ENCODE results near the gene ITIH1. TPM values are rescaled to one million over a fixed set of nuclear protein-coding genes. Genes with fewer than 3 reads are reported as not detected.
"Not testable (repeated sequence)": the region's sequence is repeated elsewhere in the genome, so short reads cannot be mapped to it uniquely, and the experiment has no call there.

Gene ITIH1, protein sequence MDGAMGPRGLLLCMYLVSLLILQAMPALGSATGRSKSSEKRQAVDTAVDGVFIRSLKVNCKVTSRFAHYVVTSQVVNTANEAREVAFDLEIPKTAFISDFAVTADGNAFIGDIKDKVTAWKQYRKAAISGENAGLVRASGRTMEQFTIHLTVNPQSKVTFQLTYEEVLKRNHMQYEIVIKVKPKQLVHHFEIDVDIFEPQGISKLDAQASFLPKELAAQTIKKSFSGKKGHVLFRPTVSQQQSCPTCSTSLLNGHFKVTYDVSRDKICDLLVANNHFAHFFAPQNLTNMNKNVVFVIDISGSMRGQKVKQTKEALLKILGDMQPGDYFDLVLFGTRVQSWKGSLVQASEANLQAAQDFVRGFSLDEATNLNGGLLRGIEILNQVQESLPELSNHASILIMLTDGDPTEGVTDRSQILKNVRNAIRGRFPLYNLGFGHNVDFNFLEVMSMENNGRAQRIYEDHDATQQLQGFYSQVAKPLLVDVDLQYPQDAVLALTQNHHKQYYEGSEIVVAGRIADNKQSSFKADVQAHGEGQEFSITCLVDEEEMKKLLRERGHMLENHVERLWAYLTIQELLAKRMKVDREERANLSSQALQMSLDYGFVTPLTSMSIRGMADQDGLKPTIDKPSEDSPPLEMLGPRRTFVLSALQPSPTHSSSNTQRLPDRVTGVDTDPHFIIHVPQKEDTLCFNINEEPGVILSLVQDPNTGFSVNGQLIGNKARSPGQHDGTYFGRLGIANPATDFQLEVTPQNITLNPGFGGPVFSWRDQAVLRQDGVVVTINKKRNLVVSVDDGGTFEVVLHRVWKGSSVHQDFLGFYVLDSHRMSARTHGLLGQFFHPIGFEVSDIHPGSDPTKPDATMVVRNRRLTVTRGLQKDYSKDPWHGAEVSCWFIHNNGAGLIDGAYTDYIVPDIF
- polyA plus RNA-seq (2013), result 0.05 and 0.08 TPM in 2 replicates

DNA sequence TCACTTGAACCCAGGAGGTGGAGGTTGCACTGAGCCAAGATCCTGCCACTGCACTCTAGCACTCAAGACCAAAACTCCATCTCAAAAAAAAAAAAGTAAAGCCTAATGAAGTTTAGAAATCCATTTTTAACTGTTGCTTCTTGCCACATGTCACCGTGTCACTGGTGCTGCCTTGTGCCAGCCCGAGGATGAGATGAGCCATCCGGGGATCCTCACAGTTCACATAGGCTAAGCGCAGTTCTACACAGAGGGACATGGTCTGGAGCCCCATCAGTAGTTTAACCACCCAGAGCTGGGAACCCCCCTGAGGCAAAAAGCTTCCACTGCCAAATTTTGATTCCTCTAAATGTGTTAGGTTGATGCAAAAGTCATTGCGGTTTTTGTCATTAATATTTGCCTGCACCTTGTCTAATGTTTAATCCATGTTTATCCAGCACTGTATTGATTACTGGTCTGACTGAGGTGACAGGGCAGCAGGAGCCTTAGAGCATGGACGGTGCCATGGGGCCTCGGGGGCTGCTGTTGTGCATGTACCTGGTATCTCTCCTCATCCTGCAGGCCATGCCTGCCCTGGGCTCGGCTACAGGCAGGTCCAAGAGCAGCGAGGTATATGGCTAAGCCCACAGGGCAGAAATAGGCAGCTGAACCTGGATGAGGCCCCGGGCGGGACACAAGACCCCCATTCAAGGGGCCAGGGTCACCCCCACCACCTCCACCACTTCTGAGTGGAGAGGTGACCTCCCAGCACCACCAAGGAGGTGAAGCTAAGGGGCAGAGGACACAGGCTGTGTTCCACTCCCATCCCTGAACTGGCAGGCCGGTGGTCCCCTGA is at the start of gene ITIH1:
ITIH1 (plus strand) TSS at position 473 of the 832 bp plus-strand sequence; CDS start at position 490, 17 bp downstream.
- H3K14ac ChIP-seq (ENCODE audit: low read length), result no peak within 1 kb of the TSS
- H3K79me1 ChIP-seq (ENCODE audit: low read length), result no peaks in the 10 kb centered on the region
- no peak within 1 kb of the TSS for H2AFZ ChIP-seq (ENCODE audit: insufficient read depth, low read length, poor library complexity)
- no peak within 1 kb of the TSS for H4K91ac ChIP-seq (ENCODE audit: low read depth, low read length)
- DNase-seq, result no peak
- H3K23ac ChIP-seq (ENCODE audit: low read length), result no peak within 1 kb of the TSS
- no peak within 1 kb of the TSS for H2BK5ac ChIP-seq (ENCODE audit: low read depth, low read length, poor library complexity)
- no peak within 1 kb of the TSS for H2BK12ac ChIP-seq (ENCODE audit: low read length)
- H3K4me1 ChIP-seq (ENCODE audit: control insufficient read depth in 1 of 2, insufficient read depth in 2 of 2, low read length in 2 of 2), result no peaks in the 10 kb centered on the region
- no peak within 1 kb of the TSS for H3K4me2 ChIP-seq (ENCODE audit: low read length)
- no peaks in the 10 kb centered on the region for H3K27me3 ChIP-seq (ENCODE audit: insufficient read depth, low read length)
- H3K27ac ChIP-seq (ENCODE audit: low read depth, low read length), result no peak within 1 kb of the TSS
- no peak within 1 kb of the TSS for H4K12ac ChIP-seq (ENCODE audit: low read depth, low read length)
- no peaks in the 10 kb centered on the region for H3K79me2 ChIP-seq (ENCODE audit: control insufficient read depth, insufficient read depth, low read length, poor library complexity)
- no peak within 1 kb of the TSS for H4K8ac ChIP-seq (ENCODE audit: low read depth, low read length)
- no peaks in the 10 kb centered on the region for H3K36me3 ChIP-seq (ENCODE audit: control insufficient read depth in 1 of 2, insufficient read depth in 2 of 2, low read length in 2 of 2)
- H2AK5ac ChIP-seq (ENCODE audit: low read length), result no peak within 1 kb of the TSS
- WGBS (ENCODE audit: extremely low coverage, insufficient coverage, insufficient read length), result no CpG with 5 or more reads among the region's 12 CpGs
- H3K9ac ChIP-seq (ENCODE audit: low read length), result no peak within 1 kb of the TSS
- no peak within 1 kb of the TSS for H2BK120ac ChIP-seq (ENCODE audit: insufficient read depth, low read length, poor library complexity)
- H3K18ac ChIP-seq (ENCODE audit: low read length), result no peak within 1 kb of the TSS
- H3K4me3 ChIP-seq (ENCODE audit: low read depth, low read length), result no peak within 1 kb of the TSS
- H3K4ac ChIP-seq (ENCODE audit: low read depth, low read length), result no peak within 1 kb of the TSS
- no peaks in the 10 kb centered on the region for H3K9me3 ChIP-seq (ENCODE audit: insufficient read depth, low read depth, low read length)

DNA sequence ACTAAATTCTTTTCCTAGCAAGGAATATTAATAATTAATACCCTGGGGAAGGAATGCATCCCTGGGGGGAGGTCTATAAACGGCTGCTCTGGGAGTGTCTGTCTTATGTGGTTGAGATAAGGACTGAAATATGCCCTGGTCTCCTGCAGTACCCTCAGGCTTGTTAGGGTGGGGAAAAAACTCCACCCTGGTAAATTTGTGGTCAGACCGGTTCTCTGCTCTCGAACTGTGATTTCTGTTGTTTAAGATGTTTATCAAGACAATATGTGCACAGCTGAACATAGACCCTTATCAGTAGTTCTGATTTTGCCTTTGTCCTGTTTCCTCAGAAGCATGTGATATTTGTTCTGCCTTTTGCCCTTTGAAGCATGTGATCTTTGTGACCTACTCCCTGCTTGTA is 48.6 kb upstream of the ITIH1 start:
- H2BK120ac ChIP-seq (ENCODE audit: insufficient read depth, low read length, poor library complexity); H3K9me3 ChIP-seq (ENCODE audit: insufficient read depth, low read depth, low read length); H3K23ac ChIP-seq (ENCODE audit: low read length); H2AK5ac ChIP-seq (ENCODE audit: low read length); H3K18ac ChIP-seq (ENCODE audit: low read length); H2AFZ ChIP-seq (ENCODE audit: insufficient read depth, low read length, poor library complexity); H4K12ac ChIP-seq (ENCODE audit: low read depth, low read length); H2BK5ac ChIP-seq (ENCODE audit: low read depth, low read length, poor library complexity); H3K79me1 ChIP-seq (ENCODE audit: low read length); H3K79me2 ChIP-seq (ENCODE audit: control insufficient read depth, insufficient read depth, low read length, poor library complexity); H3K4ac ChIP-seq (ENCODE audit: low read depth, low read length); H3K4me3 ChIP-seq (ENCODE audit: low read depth, low read length); H3K4me2 ChIP-seq (ENCODE audit: low read length); H4K8ac ChIP-seq (ENCODE audit: low read depth, low read length); H3K9ac ChIP-seq (ENCODE audit: low read length); H2BK12ac ChIP-seq (ENCODE audit: low read length); H3K27ac ChIP-seq (ENCODE audit: low read depth, low read length); H4K91ac ChIP-seq (ENCODE audit: low read depth, low read length); H3K4me1 ChIP-seq (ENCODE audit: control insufficient read depth in 1 of 2, insufficient read depth in 2 of 2, low read length in 2 of 2); H3K27me3 ChIP-seq (ENCODE audit: insufficient read depth, low read length); H3K14ac ChIP-seq (ENCODE audit: low read length): not testable (repeated sequence)
- peaks cover 16 to 20% of the 10 kb centered on the region in 2 experiments for H3K36me3 ChIP-seq (ENCODE audit: control insufficient read depth in 1 of 2, insufficient read depth in 2 of 2, low read length in 2 of 2)
- no CpG with 5 or more reads among the region's 3 CpGs for WGBS (ENCODE audit: extremely low coverage, insufficient coverage, insufficient read length)
- DNase-seq, result peak; percentile 14 to 74

DNA sequence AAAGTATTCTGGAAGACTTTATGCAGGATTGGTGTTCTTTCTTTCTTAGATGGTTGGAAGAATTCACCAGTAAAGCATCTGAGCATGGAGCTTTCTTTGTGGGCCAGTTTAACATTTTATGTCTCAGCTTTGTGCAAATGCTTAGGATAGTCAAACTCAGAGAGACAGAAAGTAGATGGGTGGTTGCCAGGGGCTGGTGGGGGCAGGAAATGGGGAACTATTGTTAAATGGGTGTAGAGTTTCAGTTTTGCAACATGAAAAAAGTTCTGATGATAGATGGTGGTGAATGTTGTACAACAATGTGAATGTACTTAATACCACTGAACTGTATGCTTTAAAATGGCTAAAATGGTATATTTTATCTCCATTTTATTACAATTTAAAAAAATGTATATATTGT is 46.7 kb upstream of the ITIH1 start:
- no peak overlapping the region for H3K4me3 ChIP-seq (ENCODE audit: low read depth, low read length)

DNA sequence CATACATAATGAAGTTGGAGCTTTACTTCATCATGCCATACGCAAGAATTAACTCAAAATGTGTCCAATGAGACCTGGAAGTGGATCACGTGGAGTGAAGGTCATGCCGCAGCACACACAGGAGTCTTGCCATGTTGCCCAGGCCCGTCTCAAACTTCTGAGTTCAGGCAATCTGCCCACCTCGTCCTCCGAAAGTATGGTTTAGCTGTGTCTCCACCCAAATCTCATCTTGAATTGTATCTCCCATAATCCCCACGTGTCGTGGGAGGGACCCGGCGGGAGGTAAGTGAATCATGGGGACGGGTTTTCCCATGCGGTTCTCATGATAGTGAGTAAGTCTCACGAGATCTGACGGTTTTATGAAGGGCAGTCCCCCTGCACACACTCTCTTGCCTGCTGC is 45.8 kb upstream of the ITIH1 start:
- no peaks in the 10 kb centered on the region for H3K27me3 ChIP-seq (ENCODE audit: insufficient read depth, low read length)
- no peaks in the 10 kb centered on the region for H3K4me1 ChIP-seq (ENCODE audit: control insufficient read depth in 1 of 2, insufficient read depth in 2 of 2, low read length in 2 of 2)
- no CpG with 5 or more reads among the region's 14 CpGs for WGBS (ENCODE audit: extremely low coverage, insufficient coverage, insufficient read length)
- no peak overlapping the region for H3K4me2 ChIP-seq (ENCODE audit: low read length)
- H3K4ac ChIP-seq (ENCODE audit: low read depth, low read length), result no peak overlapping the region
- H2BK5ac ChIP-seq (ENCODE audit: low read depth, low read length, poor library complexity), result no peak overlapping the region
- H4K12ac ChIP-seq (ENCODE audit: low read depth, low read length), result no peak overlapping the region
- H3K18ac ChIP-seq (ENCODE audit: low read length), result no peak overlapping the region
- H3K14ac ChIP-seq (ENCODE audit: low read length), result no peak overlapping the region
- no peak overlapping the region for H3K9ac ChIP-seq (ENCODE audit: low read length)
- no peak overlapping the region for H4K8ac ChIP-seq (ENCODE audit: low read depth, low read length)
- no peak for DNase-seq
- H2BK120ac ChIP-seq (ENCODE audit: insufficient read depth, low read length, poor library complexity), result no peak overlapping the region
- no peaks in the 10 kb centered on the region for H3K79me2 ChIP-seq (ENCODE audit: control insufficient read depth, insufficient read depth, low read length, poor library complexity)
- no peak overlapping the region for H3K23ac ChIP-seq (ENCODE audit: low read length)
- no peak overlapping the region for H2AFZ ChIP-seq (ENCODE audit: insufficient read depth, low read length, poor library complexity)
- H2BK12ac ChIP-seq (ENCODE audit: low read length), result no peak overlapping the region
- no peak overlapping the region for H2AK5ac ChIP-seq (ENCODE audit: low read length)
- H3K4me3 ChIP-seq (ENCODE audit: low read depth, low read length), result no peak overlapping the region
- peaks cover 6% of the 10 kb centered on the region for H3K9me3 ChIP-seq (ENCODE audit: insufficient read depth, low read depth, low read length)
- H3K27ac ChIP-seq (ENCODE audit: low read depth, low read length), result no peak overlapping the region
- H4K91ac ChIP-seq (ENCODE audit: low read depth, low read length), result no peak overlapping the region
- peaks cover 16 to 24% of the 10 kb centered on the region in 2 experiments for H3K36me3 ChIP-seq (ENCODE audit: control insufficient read depth in 1 of 2, insufficient read depth in 2 of 2, low read length in 2 of 2)
- peaks cover 3% of the 10 kb centered on the region for H3K79me1 ChIP-seq (ENCODE audit: low read length)

More for the DNA sequence above, 46.7 kb upstream of the ITIH1 start:
- Histone ChIP-seq H2AFZ (ENCODE audit: insufficient read depth, low read length, poor library complexity) (no peak overlapping the region), H3K79me2 (ENCODE audit: control insufficient read depth, insufficient read depth, low read length, poor library complexity) (no peaks in the 10 kb centered on the region), H3K4me1 (ENCODE audit: control insufficient read depth in 1 of 2, insufficient read depth in 2 of 2, low read length in 2 of 2) (no peaks in the 10 kb centered on the region), H4K8ac (ENCODE audit: low read depth, low read length) (no peak overlapping the region), H4K91ac (ENCODE audit: low read depth, low read length) (no peak overlapping the region), H3K79me1 (ENCODE audit: low read length) (peaks cover 3% of the 10 kb centered on the region), H3K23ac (ENCODE audit: low read length) (no peak overlapping the region), H3K36me3 (ENCODE audit: control insufficient read depth in 1 of 2, insufficient read depth in 2 of 2, low read length in 2 of 2) (peaks cover 16 to 24% of the 10 kb centered on the region in 2 experiments), H3K14ac (ENCODE audit: low read length) (no peak overlapping the region), H2BK120ac (ENCODE audit: insufficient read depth, low read length, poor library complexity) (no peak overlapping the region), H3K4ac (ENCODE audit: low read depth, low read length) (no peak overlapping the region), H2AK5ac (ENCODE audit: low read length) (no peak overlapping the region), H3K27me3 (ENCODE audit: insufficient read depth, low read length) (no peaks in the 10 kb centered on the region), H3K27ac (ENCODE audit: low read depth, low read length) (no peak overlapping the region), H3K4me2 (ENCODE audit: low read length) (no peak overlapping the region), H3K18ac (ENCODE audit: low read length) (no peak overlapping the region), H3K9me3 (ENCODE audit: insufficient read depth, low read depth, low read length) (peaks cover 6% of the 10 kb centered on the region), H4K12ac (ENCODE audit: low read depth, low read length) (no peak overlapping the region), H2BK5ac (ENCODE audit: low read depth, low read length, poor library complexity) (no peak overlapping the region), H2BK12ac (ENCODE audit: low read length) (no peak overlapping the region), H3K9ac (ENCODE audit: low read length) (no peak overlapping the region)
- no peak for DNase-seq
